Measurements from ENCODE around the gene ZNF438.

DNA sequence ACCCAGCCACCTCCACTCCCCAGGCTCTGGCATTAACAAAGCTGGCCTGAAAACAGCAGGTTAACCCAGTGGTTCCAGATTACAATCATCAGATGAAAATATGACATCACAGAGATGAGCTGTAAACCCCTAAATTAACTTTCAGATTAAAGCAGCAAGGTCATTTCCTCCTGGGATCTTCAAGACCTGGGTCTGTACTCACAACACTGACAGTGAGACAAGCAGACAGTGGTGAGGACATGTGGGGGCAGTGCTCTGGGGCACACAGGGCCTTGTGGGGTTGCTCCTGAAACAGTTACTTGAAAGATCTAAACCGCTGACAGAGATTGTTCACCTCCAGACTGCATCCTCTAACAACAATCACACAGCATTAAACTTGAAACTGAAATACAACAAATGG lies 134.1 kb downstream of the ZNF438 start:
- TF ChIP-seq, protein P1, sequence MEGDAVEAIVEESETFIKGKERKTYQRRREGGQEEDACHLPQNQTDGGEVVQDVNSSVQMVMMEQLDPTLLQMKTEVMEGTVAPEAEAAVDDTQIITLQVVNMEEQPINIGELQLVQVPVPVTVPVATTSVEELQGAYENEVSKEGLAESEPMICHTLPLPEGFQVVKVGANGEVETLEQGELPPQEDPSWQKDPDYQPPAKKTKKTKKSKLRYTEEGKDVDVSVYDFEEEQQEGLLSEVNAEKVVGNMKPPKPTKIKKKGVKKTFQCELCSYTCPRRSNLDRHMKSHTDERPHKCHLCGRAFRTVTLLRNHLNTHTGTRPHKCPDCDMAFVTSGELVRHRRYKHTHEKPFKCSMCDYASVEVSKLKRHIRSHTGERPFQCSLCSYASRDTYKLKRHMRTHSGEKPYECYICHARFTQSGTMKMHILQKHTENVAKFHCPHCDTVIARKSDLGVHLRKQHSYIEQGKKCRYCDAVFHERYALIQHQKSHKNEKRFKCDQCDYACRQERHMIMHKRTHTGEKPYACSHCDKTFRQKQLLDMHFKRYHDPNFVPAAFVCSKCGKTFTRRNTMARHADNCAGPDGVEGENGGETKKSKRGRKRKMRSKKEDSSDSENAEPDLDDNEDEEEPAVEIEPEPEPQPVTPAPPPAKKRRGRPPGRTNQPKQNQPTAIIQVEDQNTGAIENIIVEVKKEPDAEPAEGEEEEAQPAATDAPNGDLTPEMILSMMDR (IDR thresholded peaks at IDR 0.05; ENCODE audit: low read depth, low read length) = no peak
- TF ChIP-seq MYC (IDR thresholded peaks at IDR 0.05; ENCODE audit: low read depth, low read length) (no peak), POLR2A (IDR thresholded peaks at IDR 0.05; ENCODE audit: extremely low read depth, insufficient read length) (no peak)
- TF ChIP-seq, protein P2, sequence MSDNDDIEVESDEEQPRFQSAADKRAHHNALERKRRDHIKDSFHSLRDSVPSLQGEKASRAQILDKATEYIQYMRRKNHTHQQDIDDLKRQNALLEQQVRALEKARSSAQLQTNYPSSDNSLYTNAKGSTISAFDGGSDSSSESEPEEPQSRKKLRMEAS (IDR thresholded peaks at IDR 0.05; ENCODE audit: low read depth, low read length) = no peak

Measured in NB4 (cell line).